Measurements from ENCODE around the gene STK10. TPM values are rescaled to one million over a fixed set of nuclear protein-coding genes. Genes with fewer than 3 reads are reported as not detected.

The STK10 gene
- total RNA-seq, 2 donors from 2014 or later = 9.1 to 9.9 TPM

- peaks cover 0 to 4% of the 10 kb centered on the region in 2 donors for H3K36me3 ChIP-seq (replicated peaks in 1 of 2; ENCODE audit: insufficient read depth in 1 of 2, low read depth in 2 of 2)
- intact Hi-C loops (cut with DNase I) = no loop called here
- ATAC-seq = no peak
- H3K4me1 ChIP-seq = no peaks in the 10 kb centered on the region
- DNase-seq = no peak
- H3K27me3 ChIP-seq = no peaks in the 10 kb centered on the region
- H3K9me3 ChIP-seq = no peaks in the 10 kb centered on the region
- no peak for TF ChIP-seq CTCF (IDR thresholded peaks at IDR 0.05)
- no peak for TF ChIP-seq POLR2A (IDR thresholded peaks at IDR 0.05)
- no peak overlapping the region for H3K27ac ChIP-seq
- no peak overlapping the region for H3K4me3 ChIP-seq
- 84 to 88% methylated on average over 15 of the region's 15 CpGs for WGBS, 2 donors
Observed at GRCh38 chr5:172063463-172064235, 124.4 kb downstream of the STK10 start.

DNA sequence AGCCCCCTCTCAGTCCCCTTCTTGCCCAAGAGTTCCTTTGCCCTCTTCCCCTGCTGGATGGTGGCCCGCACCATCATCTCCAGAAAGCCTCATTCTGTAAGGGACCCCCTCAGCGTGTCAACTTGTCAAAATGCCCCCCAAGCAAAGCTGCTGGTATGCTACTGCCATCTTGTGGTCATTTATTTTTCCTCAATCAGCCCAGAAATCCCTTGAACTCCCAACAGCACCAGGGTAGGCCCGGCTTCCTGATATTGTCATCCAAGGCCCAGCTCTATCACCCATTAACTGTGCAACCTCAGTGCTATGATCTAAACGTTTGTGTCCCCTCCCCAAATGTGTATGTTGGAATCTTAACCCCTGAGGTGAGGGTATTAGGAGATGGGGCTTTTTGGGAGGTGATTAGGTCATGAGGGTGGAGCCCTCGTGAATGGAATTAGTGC is 128.3 kb downstream of the STK10 start:
- 67 to 75% methylated on average over 5 of the region's 5 CpGs for WGBS, 2 donors
- ATAC-seq (no peak), DNase-seq (no peak)
- intact Hi-C loops (cut with DNase I) = loop anchor here (10.0 kb wide), 1 partner anchor 635 kb away; no protein-coding TSS in a partner anchor
- no peak overlapping the region for H3K27ac ChIP-seq
- H3K36me3 ChIP-seq (replicated peaks in 1 of 2; ENCODE audit: insufficient read depth in 1 of 2, low read depth in 2 of 2) = peaks cover 0 to 4% of the 10 kb centered on the region in 2 donors
- H3K4me3 ChIP-seq = no peak overlapping the region
- no peaks in the 10 kb centered on the region for H3K4me1 ChIP-seq
- H3K27me3 ChIP-seq = no peaks in the 10 kb centered on the region
- TF ChIP-seq CTCF (IDR thresholded peaks at IDR 0.05) (peak; percentile 30 to 61 (median 45)), POLR2A (IDR thresholded peaks at IDR 0.05) (no peak)
- no peaks in the 10 kb centered on the region for H3K9me3 ChIP-seq

DNA sequence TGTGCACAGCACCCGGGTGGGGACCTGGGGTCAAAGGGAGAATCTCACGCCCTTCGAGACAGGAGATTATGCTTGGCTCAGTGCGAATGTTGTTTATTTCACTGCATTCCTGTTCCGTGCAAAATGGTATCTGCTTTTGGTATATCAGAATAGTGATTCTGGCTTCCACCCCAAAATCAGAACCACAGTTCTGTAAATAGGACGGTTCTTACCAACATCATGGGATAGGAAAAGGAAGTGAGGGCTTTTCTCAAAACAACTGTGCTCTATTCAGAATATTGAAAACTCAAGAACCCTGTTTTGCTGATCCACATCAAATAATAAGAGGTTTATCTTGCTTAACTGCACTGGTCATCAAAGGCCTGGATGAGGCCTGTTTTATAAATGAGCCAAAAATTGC is 129.9 kb downstream of the STK10 start:
- ATAC-seq (no peak), DNase-seq (no peak)
- intact Hi-C loops (cut with DNase I) = loop anchor here (10.0 kb wide), 1 partner anchor 633 kb away; no protein-coding TSS in a partner anchor
- 84 to 85% methylated on average over 6 of the region's 6 CpGs for WGBS, 2 donors
- Histone ChIP-seq H3K36me3 (replicated peaks in 1 of 2; ENCODE audit: insufficient read depth in 1 of 2, low read depth in 2 of 2) (no peaks in the 10 kb centered on the region), H3K4me1 (no peaks in the 10 kb centered on the region), H3K4me3 (no peak overlapping the region), H3K27ac (no peak overlapping the region), H3K27me3 (no peaks in the 10 kb centered on the region), H3K9me3 (no peaks in the 10 kb centered on the region)
- TF ChIP-seq CTCF (IDR thresholded peaks at IDR 0.05) = no peak
- TF ChIP-seq POLR2A (IDR thresholded peaks at IDR 0.05) = no peak

DNA sequence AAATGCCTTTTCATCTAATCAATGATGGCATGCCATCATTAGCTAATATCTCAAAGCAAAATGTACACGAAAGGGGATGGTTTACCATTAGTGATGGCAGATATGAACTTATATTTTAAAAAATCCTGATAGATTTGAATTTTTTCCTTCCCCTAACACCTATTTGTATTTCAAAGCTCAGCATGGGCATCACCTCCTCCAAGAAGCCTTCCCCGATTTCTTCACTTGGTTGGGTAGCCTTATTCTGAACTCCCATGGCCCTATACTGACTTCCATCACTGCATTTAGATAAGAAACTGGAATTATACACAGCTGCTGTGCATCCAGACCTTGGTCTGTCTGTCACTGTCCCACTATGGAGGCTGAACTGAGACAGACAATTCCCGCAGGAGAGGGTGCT is 132.0 kb downstream of the STK10 start:
- Histone ChIP-seq H3K4me1 (no peaks in the 10 kb centered on the region), H3K36me3 (replicated peaks in 1 of 2; ENCODE audit: insufficient read depth in 1 of 2, low read depth in 2 of 2) (no peaks in the 10 kb centered on the region), H3K27ac (no peak overlapping the region), H3K4me3 (no peak overlapping the region), H3K9me3 (no peaks in the 10 kb centered on the region), H3K27me3 (no peaks in the 10 kb centered on the region)
- intact Hi-C loops (cut with DNase I) = loop anchor here (10.0 kb wide), 1 partner anchor 631 kb away; no protein-coding TSS in a partner anchor
- no peak for ATAC-seq
- TF ChIP-seq CTCF (IDR thresholded peaks at IDR 0.05) = no peak
- no peak for TF ChIP-seq POLR2A (IDR thresholded peaks at IDR 0.05)
- WGBS, 2 donors = 92 to 99% methylated on average over 3 of the region's 3 CpGs
- DNase-seq = no peak

Data from body of pancreas (tissue), 4 donors.